HCT116 (cell line): ENCODE data around the gene CEACAM19. TPM values are rescaled to one million over a fixed set of nuclear protein-coding genes. Genes with fewer than 3 reads are reported as not detected.

ENCODE experiments used
- ATAC-seq: fragments of 200-7000 bp; cut with Tn5 transposase; 2 replicates; pipeline ENCODE4 v1.9.1; 2020; ENCODE audit warnings: mild to moderate bottlenecking, moderate library complexity
- BruUV-seq: library from RNA; stranded (reverse); fragments of 400-500 nt; replicated peaks from 2 replicates; lab custom pipeline; 2021; lab: Mats Ljungman, UMichigan
- CTCF ChIA-PET: fragments of 300-600 bp; sonication (Branson Sonifier 250); formaldehyde crosslinking; loops from one replicate; lab custom pipeline; 2021; ENCODE audit warnings: antibody characterized with exemption; lab: Charles Lee
- POLR2A ChIA-PET: fragments of 300-600, 350-600 bp; sonication (Branson Sonifier 250); formaldehyde crosslinking; loops from one replicate; lab custom pipeline; 2021; ENCODE audit warnings: antibody characterized with exemption; lab: Charles Lee
- RAD21 ChIA-PET, 2 experiments: fragments of 300-600 bp; sonication (Branson Sonifier 250); formaldehyde crosslinking; loops; one replicate each; lab custom pipeline; 2023; ENCODE audit warnings: low total read pairs in 2 of 2; ENCODE audit not compliant: uncharacterized antibody in 2 of 2, unreplicated experiment in 2 of 2, low non-redundant PET in 1 of 2; lab: Charles Lee
- DNase-seq: peaks from one replicate; pipeline ENCODE4 v3.0.0-alpha.2; 2010; ENCODE audit warnings: low read depth, low spot score
- H2AFZ ChIP-seq: fragments of 200-600 bp; shearing (Covaris generic), sonication (generic); 2 replicates; pipeline ENCODE4 v1.6.1; 2017; ENCODE audit warnings: low read depth, mixed run types, mixed read lengths, antibody characterized with exemption, low read length; ENCODE audit not compliant: poor library complexity, severe bottlenecking
- H3K27ac ChIP-seq: 2 replicates; pipeline ENCODE4 v1.5.1; 2012; ENCODE audit warnings: low read depth, low read length
- H3K27me3 ChIP-seq: fragments of 200-600 bp; sonication (generic); 2 replicates; pipeline ENCODE4 v1.6.1; 2016; ENCODE audit warnings: mixed run types, low read length, mixed read lengths; ENCODE audit not compliant: insufficient read depth
- H3K36me3 ChIP-seq, 2 experiments: fragments of 200-500 bp in 1 of 2; fragments of 200-600 bp in 1 of 2; sonication (Bioruptor generic) in 1 of 2; sonication (generic) in 1 of 2; 2 replicates each; pipeline versions ENCODE4 v1.5.1 to v1.6.1; 2014 to 2016; ENCODE audit warnings: low read length in 2 of 2, inconsistent platforms in 1 of 2, mixed read lengths in 1 of 2, mixed run types in 1 of 2; ENCODE audit not compliant: insufficient read depth in 2 of 2, control insufficient read depth in 1 of 2
- H3K4me1 ChIP-seq, 2 experiments: fragments of 200-600 bp in 1 of 2; sonication (generic) in 1 of 2; 2 replicates each; pipeline versions ENCODE4 v1.5.1 to v1.6.1; 2012 to 2017; ENCODE audit warnings: low read length in 2 of 2, inconsistent platforms in 1 of 2, mild to moderate bottlenecking in 1 of 2, mixed read lengths in 1 of 2, mixed run types in 1 of 2, moderate library complexity in 1 of 2; ENCODE audit not compliant: insufficient read depth in 2 of 2, control insufficient read depth in 1 of 2
- H3K4me2 ChIP-seq: fragments of 200-600 bp; sonication (generic); 2 replicates; pipeline ENCODE4 v1.6.1; 2017; ENCODE audit warnings: mixed run types, low read length, mixed read lengths
- H3K4me3 ChIP-seq, 2 experiments: fragments of 200-600 bp in 1 of 2; sonication (generic) in 1 of 2; replicated peaks in 1 of 2; 2 replicates each; pipeline ENCODE4 v1.5.1; 2011 to 2016; ENCODE audit warnings: low read length in 2 of 2, control low read depth in 1 of 2, low read depth in 1 of 2, mild to moderate bottlenecking in 1 of 2, mixed read lengths in 1 of 2, mixed run types in 1 of 2
- H3K79me2 ChIP-seq: fragments of 200-600 bp; sonication (generic); 2 replicates; pipeline ENCODE4 v1.6.1; 2017; ENCODE audit warnings: mild to moderate bottlenecking, mixed run types, low read length, moderate library complexity, mixed read lengths; ENCODE audit not compliant: insufficient read depth
- H3K9ac ChIP-seq: fragments of 200-600 bp; sonication (generic); 2 replicates; pipeline ENCODE4 v1.6.1; 2016; ENCODE audit warnings: low read length, mixed read lengths
- H3K9me2 ChIP-seq: fragments of 200-600 bp; sonication (generic), shearing (Covaris generic); 2 replicates; pipeline ENCODE4 v1.6.1; 2017; ENCODE audit warnings: mixed run types, mild to moderate bottlenecking, moderate library complexity; ENCODE audit not compliant: insufficient read depth
- H3K9me3 ChIP-seq, 2 experiments: fragments of 200-500 bp in 1 of 2; fragments of 200-600 bp in 1 of 2; sonication (Bioruptor generic) in 1 of 2; sonication (generic) in 1 of 2; 2 replicates each; pipeline ENCODE4 v1.6.1; 2014 to 2017; ENCODE audit warnings: low read length in 2 of 2, mixed read lengths in 2 of 2, inconsistent platforms in 1 of 2, low read depth in 1 of 2, mild to moderate bottlenecking in 1 of 2, mixed run types in 1 of 2, moderate library complexity in 1 of 2; ENCODE audit not compliant: control insufficient read depth in 1 of 2, insufficient read depth in 1 of 2
- H4K20me1 ChIP-seq: fragments of 200-600 bp; sonication (generic), shearing (Covaris generic); 2 replicates; pipeline ENCODE4 v1.6.1; 2017; ENCODE audit warnings: mixed run types, mild to moderate bottlenecking, moderate library complexity; ENCODE audit not compliant: insufficient read depth
- POLR2AphosphoS5 ChIP-seq: IDR thresholded peaks from 2 replicates; pipeline ENCODE4 v1.6.1; 2011; ENCODE audit warnings: mild to moderate bottlenecking, low read depth, low read length, moderate library complexity
- RAD21 ChIP-seq: IDR thresholded peaks from 2 replicates; pipeline ENCODE4 v1.6.1; 2012; ENCODE audit warnings: low read depth, mild to moderate bottlenecking
- SRF ChIP-seq: IDR thresholded peaks from 2 replicates; pipeline ENCODE4 v1.6.1; 2012; ENCODE audit warnings: low read depth
- ZNF274 ChIP-seq: fragments of 200-500 bp; sonication (Bioruptor generic); IDR thresholded peaks from 2 replicates; pipeline ENCODE4 v1.6.1; 2014; ENCODE audit warnings: mild to moderate bottlenecking, low read depth, low read length, inconsistent platforms
- intact Hi-C: fragments of 100-400 bp; cut with micrococcal nuclease; formaldehyde crosslinking; loops from 2 replicates; pipeline ENCODE4 v1.10.0; 2022
- microRNA counts: library from miRNA; unstranded; fragments of <30 nt; microRNA quantifications from one replicate; lab custom pipeline; 2015
- microRNA-seq: library from miRNA; unstranded; fragments of <30 nt; microRNA quantifications from one replicate; pipeline ENCODE4, GENCODE V29; 2016; ENCODE audit warnings: borderline number of aligned reads
- total RNA-seq: library from RNA; stranded (reverse); gene quantifications from one replicate; pipeline ENCODE4 v1.2.1, GENCODE V29; 2021; ENCODE audit not compliant: unreplicated experiment
- TF ChIP-seq, protein P1 (sequence below): IDR thresholded peaks from 2 replicates; pipeline ENCODE4 v1.6.1; 2012; ENCODE audit warnings: low read depth
- TF ChIP-seq, protein P2 (sequence below), 3 experiments: fragments of 200-600 bp in 1 of 3; sonication (generic) in 1 of 3; IDR thresholded peaks in 2 of 3; conservative IDR thresholded peaks in 1 of 3; 2 replicates each; pipeline ENCODE4 v1.5.1; 2012 to 2017; ENCODE audit warnings: low read depth in 2 of 3, low read length in 2 of 3, antibody characterized with exemption in 1 of 3, borderline replicate concordance in 1 of 3, control low read depth in 1 of 3, mild to moderate bottlenecking in 1 of 3, mixed read lengths in 1 of 3, mixed run types in 1 of 3, moderate library complexity in 1 of 3; ENCODE audit not compliant: insufficient read depth in 1 of 3
- TF ChIP-seq, protein P3 (sequence below): IDR thresholded peaks from 2 replicates; pipeline ENCODE4 v1.6.1; 2012

The CEACAM19 gene
- total RNA-seq, 1 experiment from 2014 or later: 4.0 TPM

DNA sequence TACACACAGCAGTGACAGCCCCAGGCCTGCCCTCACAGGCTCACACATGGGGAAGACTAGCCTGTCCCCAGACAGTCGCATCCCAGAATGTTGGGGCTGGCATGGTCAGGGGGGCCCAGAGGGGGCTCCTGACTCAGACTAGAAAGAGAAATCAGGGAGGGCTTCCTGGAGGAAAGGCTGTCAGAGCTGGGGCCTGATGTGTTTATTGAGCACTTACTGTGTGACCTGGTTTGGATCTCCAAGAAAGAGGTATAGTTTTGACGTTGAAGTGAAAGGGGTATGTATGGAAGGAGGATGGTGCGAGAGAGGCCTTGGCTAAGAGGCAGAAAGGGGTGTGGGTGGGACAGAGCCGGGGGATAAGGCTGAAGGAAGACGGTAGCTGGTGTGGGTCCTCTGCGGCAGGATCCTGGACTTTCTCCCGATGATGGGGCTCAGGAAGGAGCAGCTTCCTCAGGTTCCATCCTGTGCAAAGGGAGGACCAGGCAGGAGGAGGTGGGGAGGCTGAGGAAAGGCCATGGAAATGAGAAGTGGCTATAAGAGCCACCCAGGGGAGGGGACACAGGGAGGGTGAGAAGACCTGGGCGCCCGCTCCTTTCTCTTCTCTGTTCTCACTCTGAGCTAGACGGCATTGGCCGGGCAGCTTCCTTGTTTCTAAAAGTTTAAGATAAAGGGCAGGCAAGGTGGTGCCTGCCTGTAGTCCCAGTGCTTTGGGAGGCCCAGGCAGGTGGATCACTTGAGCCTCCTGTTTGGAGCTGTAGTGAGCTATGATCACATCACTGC, 61.1 kb downstream of the CEACAM19 start:
- H3K4me1 ChIP-seq: peaks cover 22 to 30% of the 10 kb centered on the region in 2 experiments
- H3K9ac ChIP-seq: no peak overlapping the region
- no peaks in the 10 kb centered on the region for H3K9me3 ChIP-seq
- no peaks in the 10 kb centered on the region for H3K9me2 ChIP-seq
- no peak overlapping the region for H3K4me3 ChIP-seq
- H3K36me3 ChIP-seq: no peaks in the 10 kb centered on the region
- no TSS peak for BruUV-seq
- RAD21 ChIA-PET: no interaction called here
- no peak overlapping the region for H3K27ac ChIP-seq
- intact Hi-C loops: loop anchor here (1.0 kb wide), 1 partner anchor 8 kb away; no protein-coding TSS in a partner anchor
- H3K79me2 ChIP-seq: no peaks in the 10 kb centered on the region
- no peak overlapping the region for H2AFZ ChIP-seq
- H4K20me1 ChIP-seq: no peaks in the 10 kb centered on the region
- DNase-seq (no peak), ATAC-seq (no peak)
- H3K4me2 ChIP-seq: no peak overlapping the region
- CTCF ChIA-PET: interaction anchor here (1.2 to 2.4 kb wide), 2 partner anchors 8 to 39 kb away, joined by 5 to 10 read pairs; no protein-coding TSS in a partner anchor
- TF ChIP-seq ZNF274: no peak
- TF ChIP-seq, protein P1, sequence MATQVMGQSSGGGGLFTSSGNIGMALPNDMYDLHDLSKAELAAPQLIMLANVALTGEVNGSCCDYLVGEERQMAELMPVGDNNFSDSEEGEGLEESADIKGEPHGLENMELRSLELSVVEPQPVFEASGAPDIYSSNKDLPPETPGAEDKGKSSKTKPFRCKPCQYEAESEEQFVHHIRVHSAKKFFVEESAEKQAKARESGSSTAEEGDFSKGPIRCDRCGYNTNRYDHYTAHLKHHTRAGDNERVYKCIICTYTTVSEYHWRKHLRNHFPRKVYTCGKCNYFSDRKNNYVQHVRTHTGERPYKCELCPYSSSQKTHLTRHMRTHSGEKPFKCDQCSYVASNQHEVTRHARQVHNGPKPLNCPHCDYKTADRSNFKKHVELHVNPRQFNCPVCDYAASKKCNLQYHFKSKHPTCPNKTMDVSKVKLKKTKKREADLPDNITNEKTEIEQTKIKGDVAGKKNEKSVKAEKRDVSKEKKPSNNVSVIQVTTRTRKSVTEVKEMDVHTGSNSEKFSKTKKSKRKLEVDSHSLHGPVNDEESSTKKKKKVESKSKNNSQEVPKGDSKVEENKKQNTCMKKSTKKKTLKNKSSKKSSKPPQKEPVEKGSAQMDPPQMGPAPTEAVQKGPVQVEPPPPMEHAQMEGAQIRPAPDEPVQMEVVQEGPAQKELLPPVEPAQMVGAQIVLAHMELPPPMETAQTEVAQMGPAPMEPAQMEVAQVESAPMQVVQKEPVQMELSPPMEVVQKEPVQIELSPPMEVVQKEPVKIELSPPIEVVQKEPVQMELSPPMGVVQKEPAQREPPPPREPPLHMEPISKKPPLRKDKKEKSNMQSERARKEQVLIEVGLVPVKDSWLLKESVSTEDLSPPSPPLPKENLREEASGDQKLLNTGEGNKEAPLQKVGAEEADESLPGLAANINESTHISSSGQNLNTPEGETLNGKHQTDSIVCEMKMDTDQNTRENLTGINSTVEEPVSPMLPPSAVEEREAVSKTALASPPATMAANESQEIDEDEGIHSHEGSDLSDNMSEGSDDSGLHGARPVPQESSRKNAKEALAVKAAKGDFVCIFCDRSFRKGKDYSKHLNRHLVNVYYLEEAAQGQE: no peak
- no peak for TF ChIP-seq SRF
- TF ChIP-seq RAD21: no peak
- TF ChIP-seq, protein P2, sequence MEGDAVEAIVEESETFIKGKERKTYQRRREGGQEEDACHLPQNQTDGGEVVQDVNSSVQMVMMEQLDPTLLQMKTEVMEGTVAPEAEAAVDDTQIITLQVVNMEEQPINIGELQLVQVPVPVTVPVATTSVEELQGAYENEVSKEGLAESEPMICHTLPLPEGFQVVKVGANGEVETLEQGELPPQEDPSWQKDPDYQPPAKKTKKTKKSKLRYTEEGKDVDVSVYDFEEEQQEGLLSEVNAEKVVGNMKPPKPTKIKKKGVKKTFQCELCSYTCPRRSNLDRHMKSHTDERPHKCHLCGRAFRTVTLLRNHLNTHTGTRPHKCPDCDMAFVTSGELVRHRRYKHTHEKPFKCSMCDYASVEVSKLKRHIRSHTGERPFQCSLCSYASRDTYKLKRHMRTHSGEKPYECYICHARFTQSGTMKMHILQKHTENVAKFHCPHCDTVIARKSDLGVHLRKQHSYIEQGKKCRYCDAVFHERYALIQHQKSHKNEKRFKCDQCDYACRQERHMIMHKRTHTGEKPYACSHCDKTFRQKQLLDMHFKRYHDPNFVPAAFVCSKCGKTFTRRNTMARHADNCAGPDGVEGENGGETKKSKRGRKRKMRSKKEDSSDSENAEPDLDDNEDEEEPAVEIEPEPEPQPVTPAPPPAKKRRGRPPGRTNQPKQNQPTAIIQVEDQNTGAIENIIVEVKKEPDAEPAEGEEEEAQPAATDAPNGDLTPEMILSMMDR (IDR thresholded peaks at IDR 0.05 in 2 of 3, conservative IDR thresholded peaks at IDR 0.05 in 1 of 3; ENCODE audit: borderline replicate concordance in 1 of 3, insufficient read depth in 1 of 3, low read depth in 2 of 3, low read length in 2 of 3): no peak
- TF ChIP-seq POLR2AphosphoS5: no peak
- TF ChIP-seq, protein P3, sequence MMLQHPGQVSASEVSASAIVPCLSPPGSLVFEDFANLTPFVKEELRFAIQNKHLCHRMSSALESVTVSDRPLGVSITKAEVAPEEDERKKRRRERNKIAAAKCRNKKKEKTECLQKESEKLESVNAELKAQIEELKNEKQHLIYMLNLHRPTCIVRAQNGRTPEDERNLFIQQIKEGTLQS: no peak
- POLR2A ChIA-PET: interaction anchor here (1.0 to 1.6 kb wide), 3 partner anchors 10 to 38 kb away, joined by 4 to 5 read pairs (median 4); no protein-coding TSS in a partner anchor
- H3K27me3 ChIP-seq: no peaks in the 10 kb centered on the region

MicroRNAs within 50 kb of the gene (microRNA counts, 767-probe panel; counts per million panel counts)
- microRNA hsa-miR-4531 (lab: Ali Mortazavi, UCI): not detected

Small RNA genes lying within 50 kb of the gene (microRNA-seq; reads per million reads assigned to microRNA genes)
- not detected for gene MIR4531

Other genes starting within 250 kb of the CEACAM19 start
- gene ZNF229, start 223.0 kb upstream of the CEACAM19 start, total RNA-seq: not detected
- gene ZNF180, start 171.0 kb upstream of the CEACAM19 start, total RNA-seq: 7.3 TPM
- gene CEACAM20, start 141.8 kb upstream of the CEACAM19 start, total RNA-seq: not detected
- not detected for gene IGSF23, start 57.9 kb upstream of the CEACAM19 start, total RNA-seq
- 62.0 TPM for gene PVR, start 27.6 kb upstream of the CEACAM19 start, total RNA-seq
- gene CEACAM16, start 27.7 kb downstream of the CEACAM19 start, total RNA-seq: not detected
- 37.9 TPM for gene BCL3, start 77.2 kb downstream of the CEACAM19 start, total RNA-seq
- 54.3 TPM for gene CBLC, start 106.4 kb downstream of the CEACAM19 start, total RNA-seq
- 78.7 TPM for gene BCAM, start 137.6 kb downstream of the CEACAM19 start, total RNA-seq
- gene NECTIN2, start 174.8 kb downstream of the CEACAM19 start, total RNA-seq: 96.3 TPM
- gene TOMM40, start 219.8 kb downstream of the CEACAM19 start, total RNA-seq: 178 TPM
- 7.2 TPM for gene APOE, start 234.3 kb downstream of the CEACAM19 start, total RNA-seq
- 5.1 TPM for gene APOC1, start 243.1 kb downstream of the CEACAM19 start, total RNA-seq